ENCODE data around the gene KRT84. TPM values are rescaled to one million over a fixed set of nuclear protein-coding genes. Genes with fewer than 3 reads are reported as not detected.
"Not testable (repeated sequence)": the region's sequence is repeated elsewhere in the genome, so short reads cannot be mapped to it uniquely, and the experiment has no call there.

Gene KRT84
- total RNA-seq, 1 experiment from 2014 or later: not detected

GRCh38 chr12:52415870-52416750, 30.7 kb upstream of the KRT84 start:
- Histone ChIP-seq H3K27ac (ENCODE audit: low read length) (no peak overlapping the region), H3K9me3 (ENCODE audit: low read length) (no peaks in the 10 kb centered on the region)

GRCh38 chr12:52414936-52415335, 29.5 kb upstream of the KRT84 start:
- no peak overlapping the region for H3K4me2 ChIP-seq (ENCODE audit: low read depth, low read length, poor library complexity, severe bottlenecking)

More at GRCh38 chr12:52415870-52416750, 30.7 kb upstream of the KRT84 start:
- H3K9me2 ChIP-seq (replicated peaks; ENCODE audit: insufficient read depth, low read length): no peaks in the 10 kb centered on the region
- no peaks in the 10 kb centered on the region for H3K79me2 ChIP-seq (ENCODE audit: low read length)
- no peak for DNase-seq
- H3K9ac ChIP-seq (ENCODE audit: low read length): no peak overlapping the region
- no peaks in the 10 kb centered on the region for H3K4me1 ChIP-seq (ENCODE audit: low read length)
- no peak overlapping the region for H3K4me3 ChIP-seq (ENCODE audit: low read length)
- H3K36me3 ChIP-seq (ENCODE audit: insufficient read depth, low read length): no peaks in the 10 kb centered on the region
- no peaks in the 10 kb centered on the region for H4K20me1 ChIP-seq (ENCODE audit: insufficient read depth, low read depth, low read length)
- H3K4me2 ChIP-seq (ENCODE audit: low read depth, low read length, poor library complexity, severe bottlenecking): no peak overlapping the region
- H2AFZ ChIP-seq (ENCODE audit: low read length): no peak overlapping the region
- no peaks in the 10 kb centered on the region for H3K27me3 ChIP-seq (ENCODE audit: low read length)

GRCh38 chr12:52413782-52414345, 28.4 kb upstream of the KRT84 start:
- Histone ChIP-seq H3K79me2 (ENCODE audit: low read length) (no peaks in the 10 kb centered on the region), H3K9me2 (replicated peaks; ENCODE audit: insufficient read depth, low read length) (no peaks in the 10 kb centered on the region), H3K9me3 (ENCODE audit: low read length) (no peaks in the 10 kb centered on the region), H2AFZ (ENCODE audit: low read length) (no peak overlapping the region), H3K4me3 (ENCODE audit: low read length) (no peak overlapping the region), H3K9ac (ENCODE audit: low read length) (no peak overlapping the region), H3K27me3 (ENCODE audit: low read length) (no peaks in the 10 kb centered on the region), H3K36me3 (ENCODE audit: insufficient read depth, low read length) (no peaks in the 10 kb centered on the region), H3K27ac (ENCODE audit: low read length) (no peak overlapping the region), H4K20me1 (ENCODE audit: insufficient read depth, low read depth, low read length) (no peaks in the 10 kb centered on the region), H3K4me2 (ENCODE audit: low read depth, low read length, poor library complexity, severe bottlenecking) (no peak overlapping the region), H3K4me1 (ENCODE audit: low read length) (no peaks in the 10 kb centered on the region)
- DNase-seq: no peak

More at GRCh38 chr12:52414936-52415335, 29.5 kb upstream of the KRT84 start:
- H3K36me3 ChIP-seq (ENCODE audit: insufficient read depth, low read length): no peaks in the 10 kb centered on the region
- no peak overlapping the region for H3K4me3 ChIP-seq (ENCODE audit: low read length)
- H3K9me2 ChIP-seq (replicated peaks; ENCODE audit: insufficient read depth, low read length): no peaks in the 10 kb centered on the region
- H3K4me1 ChIP-seq (ENCODE audit: low read length): no peaks in the 10 kb centered on the region
- no peak for DNase-seq
- no peak overlapping the region for H2AFZ ChIP-seq (ENCODE audit: low read length)
- no peak overlapping the region for H3K27ac ChIP-seq (ENCODE audit: low read length)
- no peaks in the 10 kb centered on the region for H3K79me2 ChIP-seq (ENCODE audit: low read length)
- no peak overlapping the region for H3K9ac ChIP-seq (ENCODE audit: low read length)
- no peaks in the 10 kb centered on the region for H3K27me3 ChIP-seq (ENCODE audit: low read length)
- H4K20me1 ChIP-seq (ENCODE audit: insufficient read depth, low read depth, low read length): no peaks in the 10 kb centered on the region
- H3K9me3 ChIP-seq (ENCODE audit: low read length): no peaks in the 10 kb centered on the region

GRCh38 chr12:52413202-52413601, 27.8 kb upstream of the KRT84 start:
- no peaks in the 10 kb centered on the region for H3K9me3 ChIP-seq (ENCODE audit: low read length)
- H3K4me2 ChIP-seq (ENCODE audit: low read depth, low read length, poor library complexity, severe bottlenecking): no peak overlapping the region
- DNase-seq: no peak
- no peak overlapping the region for H3K27ac ChIP-seq (ENCODE audit: low read length)
- H3K27me3 ChIP-seq (ENCODE audit: low read length): no peaks in the 10 kb centered on the region
- no peaks in the 10 kb centered on the region for H4K20me1 ChIP-seq (ENCODE audit: insufficient read depth, low read depth, low read length)
- H3K4me3 ChIP-seq (ENCODE audit: low read length): no peak overlapping the region
- no peaks in the 10 kb centered on the region for H3K36me3 ChIP-seq (ENCODE audit: insufficient read depth, low read length)
- H3K4me1 ChIP-seq (ENCODE audit: low read length): no peaks in the 10 kb centered on the region
- H2AFZ ChIP-seq (ENCODE audit: low read length): no peak overlapping the region
- no peak overlapping the region for H3K9ac ChIP-seq (ENCODE audit: low read length)
- H3K9me2 ChIP-seq (replicated peaks; ENCODE audit: insufficient read depth, low read length): no peaks in the 10 kb centered on the region
- no peaks in the 10 kb centered on the region for H3K79me2 ChIP-seq (ENCODE audit: low read length)

- Histone ChIP-seq H3K79me2 (ENCODE audit: low read length) (no peaks in the 10 kb centered on the region), H3K27me3 (ENCODE audit: low read length) (no peaks in the 10 kb centered on the region), H2AFZ (ENCODE audit: low read length) (no peak overlapping the region), H4K20me1 (ENCODE audit: insufficient read depth, low read depth, low read length) (no peaks in the 10 kb centered on the region), H3K27ac (ENCODE audit: low read length) (no peak overlapping the region), H3K4me1 (ENCODE audit: low read length) (no peaks in the 10 kb centered on the region), H3K36me3 (ENCODE audit: insufficient read depth, low read length) (no peaks in the 10 kb centered on the region), H3K9ac (ENCODE audit: low read length) (no peak overlapping the region), H3K9me3 (ENCODE audit: low read length) (no peaks in the 10 kb centered on the region), H3K4me2 (ENCODE audit: low read depth, low read length, poor library complexity, severe bottlenecking) (no peak overlapping the region), H3K9me2 (replicated peaks; ENCODE audit: insufficient read depth, low read length) (no peaks in the 10 kb centered on the region), H3K4me3 (ENCODE audit: low read length) (no peak overlapping the region)
- DNase-seq: no peak
Measured at GRCh38 chr12:52411815-52412214, 26.4 kb upstream of the KRT84 start.

GRCh38 chr12:52410589-52411248, 25.3 kb upstream of the KRT84 start:
- H3K9ac ChIP-seq (ENCODE audit: low read length); H3K9me3 ChIP-seq (ENCODE audit: low read length); H3K4me2 ChIP-seq (ENCODE audit: low read depth, low read length, poor library complexity, severe bottlenecking); H3K9me2 ChIP-seq (replicated peaks; ENCODE audit: insufficient read depth, low read length); H3K4me1 ChIP-seq (ENCODE audit: low read length); H3K36me3 ChIP-seq (ENCODE audit: insufficient read depth, low read length); H4K20me1 ChIP-seq (ENCODE audit: insufficient read depth, low read depth, low read length); DNase-seq; H3K79me2 ChIP-seq (ENCODE audit: low read length); H3K27ac ChIP-seq (ENCODE audit: low read length); H2AFZ ChIP-seq (ENCODE audit: low read length); H3K27me3 ChIP-seq (ENCODE audit: low read length); H3K4me3 ChIP-seq (ENCODE audit: low read length): not testable (repeated sequence)

GRCh38 chr12:52407918-52408317, 22.5 kb upstream of the KRT84 start:
- Histone ChIP-seq H3K9ac (ENCODE audit: low read length) (no peak overlapping the region), H2AFZ (ENCODE audit: low read length) (no peak overlapping the region), H3K9me2 (replicated peaks; ENCODE audit: insufficient read depth, low read length) (no peaks in the 10 kb centered on the region), H3K4me3 (ENCODE audit: low read length) (no peak overlapping the region), H3K36me3 (ENCODE audit: insufficient read depth, low read length) (no peaks in the 10 kb centered on the region), H3K27me3 (ENCODE audit: low read length) (no peaks in the 10 kb centered on the region), H3K79me2 (ENCODE audit: low read length) (no peaks in the 10 kb centered on the region), H3K4me2 (ENCODE audit: low read depth, low read length, poor library complexity, severe bottlenecking) (no peak overlapping the region), H4K20me1 (ENCODE audit: insufficient read depth, low read depth, low read length) (no peaks in the 10 kb centered on the region), H3K9me3 (ENCODE audit: low read length) (no peaks in the 10 kb centered on the region), H3K27ac (ENCODE audit: low read length) (no peak overlapping the region), H3K4me1 (ENCODE audit: low read length) (no peaks in the 10 kb centered on the region)
- no peak for DNase-seq

- H3K9me3 ChIP-seq (ENCODE audit: low read length): no peaks in the 10 kb centered on the region
Measured at GRCh38 chr12:52405922-52406385, 20.5 kb upstream of the KRT84 start, which contains the start of gene KRT82. TSS of gene KRT82 (minus strand) at chr12:52406335. CDS start at chr12:52406277, 58 bp downstream.

More at GRCh38 chr12:52405922-52406385, 20.5 kb upstream of the KRT84 start, which contains the start of gene KRT82:
- no peak for DNase-seq
- Histone ChIP-seq H3K79me2 (ENCODE audit: low read length) (no peaks in the 10 kb centered on the region), H3K27ac (ENCODE audit: low read length) (no peak within 1 kb of the TSS), H3K9me2 (replicated peaks; ENCODE audit: insufficient read depth, low read length) (no peaks in the 10 kb centered on the region), H4K20me1 (ENCODE audit: insufficient read depth, low read depth, low read length) (no peaks in the 10 kb centered on the region), H3K4me2 (ENCODE audit: low read depth, low read length, poor library complexity, severe bottlenecking) (no peak within 1 kb of the TSS), H3K4me3 (ENCODE audit: low read length) (no peak within 1 kb of the TSS), H3K4me1 (ENCODE audit: low read length) (no peaks in the 10 kb centered on the region), H3K27me3 (ENCODE audit: low read length) (no peaks in the 10 kb centered on the region), H3K9ac (ENCODE audit: low read length) (no peak within 1 kb of the TSS), H2AFZ (ENCODE audit: low read length) (no peak within 1 kb of the TSS), H3K36me3 (ENCODE audit: insufficient read depth, low read length) (no peaks in the 10 kb centered on the region)

All from Karpas-422 (cell line).